Thyroid gland (tissue), 4 donors: Measurements from ENCODE around the gene KCNQ1OT1.

Experiments used
- CTCF ChIP-seq, 6 experiments: fragments of 200-600 bp in 3 of 6; fragments of 450-650 bp in 3 of 6; sonication (generic) in 3 of 6; IDR thresholded peaks; one replicate each; pipeline ENCODE4 v1.5.1; 2016 to 2019; ENCODE audit warnings: antibody characterized with exemption in 6 of 6, mild to moderate bottlenecking in 2 of 6, inconsistent platforms in 1 of 6, moderate library complexity in 1 of 6
- POLR2A ChIP-seq, 2 donors: fragments of 450-650 bp; IDR thresholded peaks; one replicate each; pipeline ENCODE4 v1.6.1; 2017; ENCODE audit warnings: antibody characterized with exemption in 2 of 2, mild to moderate bottlenecking in 2 of 2, moderate library complexity in 1 of 2

- TF ChIP-seq CTCF (IDR thresholded peaks at IDR 0.05) (no peak), POLR2A (IDR thresholded peaks at IDR 0.05) (no peak)
Measured at GRCh38 chr11:2591805-2592204, 108.0 kb downstream of the KCNQ1OT1 start.
